GM12892 (cell line): ENCODE data around the gene CAMKK2.

Experiments used
- POLR2A ChIP-seq: IDR thresholded peaks from 2 replicates; pipeline ENCODE4 v1.6.1; 2011; ENCODE audit warnings: low read depth, low read length, control low read depth
- POLR2AphosphoS5 ChIP-seq: IDR thresholded peaks from 2 replicates; pipeline ENCODE4 v1.6.1; 2011; ENCODE audit warnings: low read depth, low read length, control low read depth

- TF ChIP-seq POLR2A (no peak), POLR2AphosphoS5 (no peak)
Observed at GRCh38 chr12:121212875-121213274, 83.6 kb downstream of the CAMKK2 start.
